Suppressor macrophage (primary cell): ENCODE data around the gene RIN3.

ENCODE experiments used
- DNase-seq, 4 experiments: peaks; one replicate each; pipeline ENCODE4 v3.0.0-alpha.2; 2020 to 2022

The RIN3 gene

DNA sequence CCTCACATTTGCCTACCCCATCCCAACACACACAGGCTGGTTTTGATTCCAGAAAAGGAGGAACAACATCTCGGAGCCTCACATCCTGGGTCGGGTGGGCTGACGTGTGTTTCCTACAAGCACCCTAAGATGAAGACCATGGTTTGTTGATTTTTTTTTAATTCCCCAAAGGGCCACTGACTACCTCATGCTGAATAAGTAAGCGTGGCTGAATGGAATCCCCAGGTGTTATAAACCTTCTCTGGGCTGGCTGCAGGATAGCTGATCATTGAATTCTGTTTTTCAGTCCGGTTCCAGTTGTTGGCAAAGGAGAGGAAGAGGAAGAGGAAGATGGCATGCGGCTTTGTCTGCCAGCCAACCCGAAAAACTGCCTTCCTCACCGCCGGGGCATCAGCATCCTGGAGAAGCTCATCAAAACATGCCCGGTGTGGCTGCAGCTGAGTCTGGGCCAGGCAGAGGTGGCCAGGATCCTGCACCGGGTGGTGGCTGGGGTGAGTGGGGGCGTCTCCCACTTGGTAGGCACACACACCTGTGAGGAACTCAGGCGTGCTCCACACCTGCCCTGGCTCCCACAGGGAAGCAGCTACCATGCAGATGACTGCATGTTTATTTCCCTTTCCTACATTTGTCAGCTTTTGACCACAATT, 42.0 kb downstream of the RIN3 start:
- peak in 1 of 4 experiments; percentile 37 for DNase-seq

DNA sequence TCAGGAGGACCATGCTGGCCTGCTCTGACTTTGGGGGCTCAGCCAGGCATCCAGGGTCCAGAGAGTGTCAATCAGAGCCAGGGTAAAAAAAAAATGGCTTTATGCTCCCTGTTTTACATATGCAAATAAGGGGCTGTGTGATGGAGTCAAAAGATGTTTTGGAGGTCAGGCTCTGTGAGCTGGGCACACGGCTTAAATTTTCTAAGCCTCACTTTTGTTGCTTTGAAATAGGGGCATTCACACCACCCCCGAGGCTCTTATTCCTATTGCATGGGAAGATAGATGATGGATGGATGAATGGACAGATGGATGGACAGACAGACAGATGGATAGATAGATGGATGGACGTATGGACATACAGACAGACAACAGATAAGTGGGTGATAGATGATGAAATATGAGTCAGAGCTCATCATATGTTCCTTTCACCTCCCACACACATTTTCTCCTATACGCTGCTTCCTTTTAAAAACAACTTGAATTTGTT, 42.7 kb downstream of the RIN3 start:
- DNase-seq, result peak in 2 of 4 experiments; percentile 79 to 82

DNA sequence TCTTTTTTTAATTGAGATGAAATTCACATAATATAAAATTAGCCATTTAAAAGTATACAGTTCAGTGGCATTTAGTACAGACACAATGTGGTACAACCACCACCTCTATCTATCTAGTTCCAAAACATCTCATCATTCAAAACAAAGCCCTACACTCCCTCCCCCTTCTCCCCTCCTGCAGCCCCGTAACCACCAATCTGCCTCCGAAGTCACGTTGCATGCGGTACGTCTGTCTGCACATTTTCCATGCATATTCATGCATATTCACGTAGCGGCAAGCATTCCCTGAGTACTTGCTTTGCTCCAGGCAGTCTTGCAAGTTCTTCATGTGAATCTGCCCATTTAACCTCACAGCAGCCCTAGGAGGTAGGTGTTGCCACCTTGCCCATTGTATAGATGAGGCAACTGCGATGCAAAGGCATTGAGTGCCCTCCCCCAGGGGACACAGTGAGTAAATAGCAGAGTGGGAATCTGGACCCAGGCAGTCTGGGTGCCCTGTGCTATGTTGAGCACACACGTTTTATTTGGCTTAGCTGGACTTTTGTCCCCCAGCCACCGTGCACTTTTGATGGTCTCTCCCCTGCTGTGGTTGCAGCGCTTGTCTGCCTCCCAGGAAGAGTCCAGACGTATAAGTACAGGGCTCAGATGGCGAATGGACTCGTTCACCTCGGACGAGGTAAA, 43.4 kb downstream of the RIN3 start:
- DNase-seq, result no peak

DNA sequence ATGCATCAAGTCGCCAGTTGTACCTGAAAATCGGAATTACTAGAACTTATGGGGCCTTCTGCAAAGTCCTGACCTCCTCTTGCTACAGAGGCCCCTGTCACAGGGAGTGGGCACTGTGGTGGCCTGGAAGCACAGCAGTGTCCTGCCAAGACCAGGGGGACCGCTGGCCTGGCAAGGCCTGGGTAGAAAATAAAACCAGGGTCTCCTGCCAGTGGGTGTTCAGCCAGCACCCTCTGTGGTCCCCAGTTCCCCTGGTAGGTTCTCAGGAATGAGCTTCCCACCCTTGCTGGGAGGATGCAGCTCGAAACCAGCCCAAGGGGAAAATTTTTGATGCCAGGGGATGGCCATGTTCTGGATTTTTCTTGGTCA, 43.9 kb downstream of the RIN3 start:
- DNase-seq, result no peak

DNA sequence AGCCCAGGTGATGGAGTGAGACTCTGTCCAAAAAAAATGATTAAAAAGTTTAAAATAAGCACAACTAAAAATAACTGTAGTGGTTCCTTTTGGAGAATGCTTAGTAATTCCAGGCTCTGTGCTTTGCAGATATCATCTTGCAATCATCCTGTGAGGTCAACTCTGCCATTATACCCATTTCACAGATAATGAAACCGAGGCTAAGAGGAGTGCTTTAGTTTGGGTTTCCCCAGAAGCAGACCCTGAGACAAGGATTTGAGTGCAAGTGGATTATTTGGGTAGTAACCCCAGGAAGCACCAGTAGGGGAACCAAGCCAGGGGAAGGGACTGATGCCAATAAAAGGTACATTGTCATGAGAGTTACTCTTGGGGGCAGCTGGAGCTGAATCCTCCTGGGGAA, 44.7 kb downstream of the RIN3 start:
- DNase-seq, result no peak

DNA sequence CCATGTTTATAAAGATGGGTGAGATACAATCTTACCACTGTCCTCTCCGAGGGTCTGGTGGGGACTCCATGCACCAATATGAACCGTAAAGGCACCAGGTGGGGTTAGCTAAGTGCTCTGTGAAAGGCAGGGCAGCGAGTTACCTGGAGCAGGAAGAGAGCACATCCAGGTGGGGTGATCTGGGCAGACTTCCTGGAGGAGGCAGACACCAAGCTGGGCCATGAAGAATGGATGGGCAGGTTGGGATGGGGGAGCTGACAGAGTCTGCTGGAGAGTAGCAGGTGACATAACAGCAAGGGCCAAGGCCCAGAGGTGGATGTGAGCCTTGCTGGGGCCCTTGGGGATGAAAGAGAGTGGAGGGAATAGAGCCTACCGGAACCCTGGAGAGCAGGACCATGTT, 45.9 kb downstream of the RIN3 start:
- no peak for DNase-seq

DNA sequence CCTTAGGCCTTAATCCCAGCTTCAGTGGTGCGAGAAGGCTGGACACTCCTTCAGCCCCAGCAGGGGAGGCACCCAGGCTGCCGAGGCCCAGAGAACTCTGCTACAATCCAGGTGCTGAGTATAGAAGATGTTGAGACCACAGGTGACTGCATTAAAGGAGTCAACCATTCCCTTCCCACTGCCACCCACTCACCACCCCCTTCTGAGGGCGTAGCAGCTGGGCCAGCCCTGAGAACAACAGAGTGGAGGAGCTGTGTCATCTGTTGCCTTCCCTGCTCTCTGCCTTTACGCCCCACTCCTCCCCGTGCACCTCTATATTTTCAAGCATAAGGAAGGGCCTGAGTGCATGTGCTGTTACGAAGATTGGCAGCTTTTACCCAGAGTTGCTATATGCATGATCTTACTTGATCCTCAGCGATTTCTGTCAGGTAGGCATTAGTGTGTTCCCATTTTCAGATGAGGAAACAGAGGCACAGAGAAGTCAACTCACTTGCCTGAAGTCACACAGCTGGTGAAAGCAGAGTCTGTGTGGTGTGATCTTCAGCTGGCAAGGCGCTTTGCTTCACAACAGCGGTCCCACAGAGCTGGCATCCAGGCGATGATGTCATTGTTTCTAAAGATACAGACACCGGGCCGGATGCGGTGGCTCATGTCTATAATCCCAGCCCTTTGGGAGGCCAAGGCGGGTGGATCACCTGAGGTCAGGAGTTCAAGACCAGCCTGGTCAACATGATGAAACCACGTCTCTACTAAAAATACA, 46.7 kb downstream of the RIN3 start:
- no peak for DNase-seq

DNA sequence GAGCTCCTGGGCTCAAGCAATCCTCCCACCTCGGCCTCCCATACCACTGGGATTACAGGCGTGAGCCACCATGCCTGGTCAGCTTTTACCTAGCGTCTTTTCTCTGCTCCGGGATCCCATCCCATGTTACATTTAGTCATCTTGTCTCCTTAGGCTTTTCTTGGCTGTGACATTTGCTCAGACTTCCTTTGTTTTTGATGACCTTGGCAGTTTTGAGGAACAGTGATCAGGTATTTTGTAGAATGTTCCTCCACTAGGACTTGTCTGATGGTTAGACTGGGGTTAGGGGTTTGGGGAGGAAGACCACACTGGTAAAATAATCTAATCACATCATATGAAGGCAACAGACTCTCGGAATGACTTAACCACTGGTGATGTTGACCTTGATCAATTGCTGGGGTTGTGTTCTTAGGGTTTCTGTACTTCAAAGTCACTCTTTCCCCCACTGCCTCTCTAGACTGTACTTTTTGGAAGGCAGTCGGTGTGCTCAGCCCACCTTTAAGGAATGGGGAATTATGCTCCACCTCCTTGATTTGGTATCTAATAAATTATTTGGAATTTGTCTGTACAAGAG, 48.4 kb downstream of the RIN3 start:
- DNase-seq, result no peak

DNA sequence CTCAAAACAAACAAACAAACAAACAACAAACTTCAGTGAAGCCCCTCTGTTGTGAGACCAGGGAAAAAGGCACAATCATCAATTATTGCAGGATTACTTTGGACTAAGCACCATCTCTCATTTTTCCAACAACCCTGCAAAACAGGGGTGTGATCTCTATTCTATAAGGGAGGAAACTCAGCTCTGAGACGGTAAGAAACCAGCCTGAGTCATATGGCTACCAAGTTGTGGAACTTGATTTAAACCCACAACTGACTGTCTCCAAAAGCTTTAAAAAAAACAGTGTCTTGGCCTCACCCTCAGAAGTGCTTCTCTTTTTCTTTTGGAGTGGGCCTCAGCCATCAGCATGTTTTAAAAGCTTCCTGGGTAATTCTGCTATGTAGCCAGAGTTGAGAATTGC, 49.8 kb downstream of the RIN3 start:
- DNase-seq, result peak; percentile 74 to 91 (median 82)

DNA sequence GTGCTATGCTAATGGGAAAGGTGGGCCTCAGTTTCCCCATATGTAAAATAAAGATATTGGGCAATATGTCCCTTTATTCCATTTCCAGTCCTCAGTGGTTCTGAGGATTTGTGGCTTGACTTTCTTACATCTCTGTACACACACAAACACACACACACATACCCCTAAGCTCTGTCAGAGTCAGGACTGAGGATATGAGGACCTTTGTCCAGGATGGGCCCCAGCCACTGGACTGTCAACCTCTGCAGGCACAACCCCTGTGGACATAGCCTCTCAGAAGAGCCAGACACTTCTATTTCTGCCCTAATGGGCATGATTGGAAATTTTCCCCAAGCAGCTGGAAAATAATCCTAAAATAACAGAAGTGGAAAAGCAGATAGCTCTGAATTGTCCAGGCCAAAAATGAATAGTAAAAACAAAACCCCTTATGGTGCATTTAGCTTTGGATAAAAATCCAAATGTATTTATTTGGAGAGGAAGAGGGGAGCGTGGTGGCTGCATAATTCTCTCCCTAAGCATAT, 50.2 kb downstream of the RIN3 start:
- peak in 1 of 4 experiments; percentile 14 for DNase-seq

DNA sequence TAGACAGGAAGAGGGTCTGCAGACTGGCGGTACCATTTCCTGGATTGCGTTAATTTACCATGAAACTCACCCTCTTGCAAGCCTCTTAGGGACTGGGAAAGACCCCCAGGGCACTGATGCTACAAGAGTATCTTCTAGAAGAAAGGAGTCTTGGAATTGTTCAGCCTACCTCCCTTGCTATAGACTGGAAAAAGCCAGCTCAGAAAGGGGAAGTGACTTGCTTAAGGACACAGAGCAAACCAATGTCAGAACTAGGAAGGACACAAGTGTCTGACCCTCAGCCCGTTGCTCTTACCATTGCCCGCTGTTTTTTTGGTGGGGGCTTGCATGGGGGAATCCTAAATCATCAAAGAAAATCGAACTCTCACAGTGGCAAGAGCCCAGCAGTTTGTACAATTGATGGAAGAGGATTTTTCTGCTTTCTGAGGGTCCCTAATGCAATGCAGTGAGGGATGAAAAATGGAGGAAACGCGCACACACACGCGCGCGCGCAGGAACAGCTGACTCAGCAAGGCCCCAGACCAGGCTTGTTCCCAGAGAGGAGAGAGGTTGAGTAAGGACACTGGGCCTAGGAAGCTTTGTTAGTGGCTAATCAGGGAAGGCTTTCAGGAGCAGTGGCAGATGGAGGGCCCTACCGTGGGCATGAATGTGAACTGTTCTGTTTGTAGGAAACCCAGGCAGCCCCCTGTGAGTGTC, 50.9 kb downstream of the RIN3 start:
- peak; percentile 65 to 86 (median 79) for DNase-seq

DNA sequence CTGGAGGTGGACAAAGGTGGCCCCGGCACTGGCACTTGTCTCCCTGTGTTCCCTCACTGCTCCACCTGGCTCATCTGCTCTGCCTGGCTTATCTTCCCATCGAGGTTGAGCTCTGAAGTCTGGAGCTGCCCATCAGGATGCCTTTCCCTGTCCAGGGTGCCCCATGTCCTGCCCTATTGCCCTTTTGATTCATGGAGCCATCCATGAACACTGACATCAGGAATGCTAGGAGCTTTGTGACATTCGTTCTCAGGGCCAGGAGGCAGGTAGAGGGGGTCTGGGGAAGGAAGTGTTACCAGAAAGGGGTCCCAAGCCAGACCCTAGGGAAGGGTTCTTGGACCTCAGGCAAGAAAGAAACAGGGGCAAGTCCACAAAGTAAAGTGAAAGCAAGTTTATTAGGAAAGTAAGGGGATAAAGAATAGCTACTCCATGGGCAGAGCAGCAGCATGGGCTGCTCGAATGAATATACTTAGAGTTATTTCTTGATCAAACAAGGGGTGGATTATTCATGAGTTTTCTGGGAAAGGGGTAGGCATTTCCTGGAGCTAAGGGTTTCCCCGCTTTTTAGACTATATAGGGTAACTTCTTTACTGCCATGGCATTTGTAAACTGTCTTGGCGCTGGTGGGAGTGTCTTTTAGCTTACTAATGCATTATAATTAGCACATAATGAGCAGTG, 51.6 kb downstream of the RIN3 start:
- no peak for DNase-seq

DNA sequence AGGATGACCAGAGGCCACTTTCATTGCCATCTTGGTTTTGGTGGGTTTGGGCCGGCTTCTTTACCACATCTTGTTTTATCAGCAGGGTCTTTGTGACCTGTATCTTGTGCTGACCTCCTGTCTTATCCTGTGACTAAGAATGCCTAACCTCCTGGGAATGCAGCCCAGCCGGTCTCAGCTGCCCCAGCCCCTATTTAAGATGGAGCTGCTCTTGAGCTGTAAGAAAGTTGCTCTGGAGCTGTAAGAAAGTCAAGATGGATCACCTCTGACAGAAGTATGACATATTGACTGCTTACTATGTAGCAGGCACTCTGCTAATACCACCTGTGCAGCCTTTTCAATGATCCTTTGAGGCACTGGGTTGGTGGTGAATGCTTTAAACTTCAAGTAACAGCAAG, 52.1 kb downstream of the RIN3 start:
- no peak for DNase-seq

DNA sequence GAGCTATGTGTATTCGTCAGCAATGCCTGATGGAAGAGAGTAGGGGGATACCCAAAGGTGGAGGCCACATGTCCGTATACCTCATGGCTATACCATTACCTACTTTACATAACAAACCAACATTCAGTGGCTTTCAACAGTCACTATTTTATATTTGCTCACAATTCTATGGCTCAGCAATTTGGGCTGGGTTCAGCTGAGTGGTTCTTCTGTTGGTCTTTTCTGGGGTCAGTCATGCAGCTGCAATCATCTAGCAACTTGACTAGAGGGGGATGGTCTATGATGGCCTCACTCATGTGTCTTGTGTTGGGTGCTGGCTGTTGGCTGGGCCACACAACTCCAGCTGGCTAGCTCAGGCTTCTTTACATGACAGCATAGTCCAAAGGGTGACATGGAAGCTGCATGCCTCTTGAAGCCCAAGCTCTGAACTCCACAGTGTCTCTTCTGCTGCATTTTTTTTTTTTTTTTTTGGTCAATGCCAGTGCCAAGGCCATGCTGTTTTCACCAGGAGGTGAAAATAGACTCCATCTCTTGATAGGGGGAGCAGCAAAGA, 53.7 kb downstream of the RIN3 start:
- no peak for DNase-seq

DNA sequence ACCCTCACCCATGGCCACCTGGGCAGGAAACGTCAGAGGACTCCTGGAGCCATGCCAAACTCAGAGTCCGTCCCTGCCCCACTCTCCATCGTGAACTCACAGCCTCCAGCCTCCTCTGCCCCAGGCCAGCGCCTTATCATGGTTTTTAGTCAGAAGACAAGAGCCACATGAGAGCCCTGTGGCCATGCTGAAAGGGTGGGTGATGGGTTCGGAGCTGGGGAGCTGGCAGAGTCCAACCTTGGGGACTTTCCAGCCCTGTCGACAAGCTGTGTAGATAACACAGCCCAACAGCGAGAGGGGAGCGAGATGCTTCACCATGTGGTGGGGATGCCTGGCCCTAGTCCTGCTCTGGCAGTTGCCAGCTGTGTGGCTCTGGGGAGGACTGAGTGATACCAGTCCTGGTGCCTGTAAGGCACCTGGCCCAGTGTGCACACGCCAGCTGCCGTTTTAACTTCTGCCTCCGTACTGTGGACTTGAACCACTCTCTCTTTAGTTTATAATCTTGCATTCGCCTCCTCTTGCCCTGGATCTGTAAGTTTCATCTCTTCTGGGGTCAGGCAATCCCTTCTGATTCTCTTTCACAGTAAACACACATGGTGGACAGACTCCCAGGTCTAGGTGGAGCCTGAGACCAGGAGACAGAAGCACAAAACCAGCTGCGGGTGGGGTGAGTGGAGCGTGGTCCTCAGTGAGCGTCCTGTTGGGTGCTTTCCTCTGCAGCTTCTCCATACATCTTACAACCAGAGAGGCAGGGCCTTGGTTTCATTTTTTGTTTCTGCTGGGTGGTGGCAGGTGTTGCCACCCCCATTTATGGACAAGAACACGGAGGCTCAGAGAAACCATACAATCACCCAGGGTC, 55.3 kb downstream of the RIN3 start:
- DNase-seq, result no peak

DNA sequence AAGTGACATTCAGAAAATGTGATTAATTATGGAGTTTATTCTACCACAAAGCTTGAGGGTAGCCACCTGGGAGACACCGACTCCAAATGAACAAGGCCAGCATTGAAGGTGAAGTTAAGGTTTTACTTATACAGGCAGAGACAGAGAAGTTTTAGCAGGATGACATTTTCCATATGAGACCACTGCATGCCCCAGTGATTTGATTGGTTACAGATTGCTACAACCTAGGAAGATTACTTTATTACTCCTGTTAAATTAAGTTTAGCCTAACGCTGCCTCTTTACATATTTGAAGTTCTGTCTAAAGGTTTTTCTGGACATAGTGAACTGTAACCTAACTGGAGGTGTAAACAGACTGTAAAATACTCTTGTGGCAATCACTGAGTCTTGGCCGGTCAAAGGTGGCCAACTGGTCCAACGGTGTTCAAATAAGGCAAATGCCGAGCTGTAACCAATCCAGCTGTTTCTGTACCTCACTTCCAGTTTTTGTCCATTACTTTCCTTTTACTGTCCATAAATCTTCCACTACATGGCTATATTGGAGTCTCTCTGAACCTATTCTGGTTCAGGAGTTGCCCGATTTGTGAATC, 57.2 kb downstream of the RIN3 start:
- no peak for DNase-seq

DNA sequence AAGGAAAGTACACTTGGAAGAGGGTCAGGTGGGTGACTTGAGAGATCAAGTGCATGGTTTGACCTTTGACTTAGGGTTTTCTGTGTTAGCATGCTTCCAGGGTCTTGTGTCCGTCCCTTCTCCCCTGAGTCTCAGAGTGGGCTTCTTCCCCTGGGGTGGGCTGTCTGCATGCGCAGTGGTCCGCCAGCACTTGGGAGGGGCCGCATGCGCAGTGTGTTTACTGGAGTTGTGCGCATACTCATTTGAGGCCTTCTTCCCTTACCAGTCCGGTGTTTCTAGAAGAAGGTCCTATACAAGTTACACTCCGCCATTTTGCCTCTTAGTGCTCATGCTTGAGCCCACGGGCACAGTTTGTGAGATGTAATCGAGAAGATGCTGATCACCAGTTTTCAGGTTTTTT, 58.5 kb downstream of the RIN3 start:
- no peak for DNase-seq

DNA sequence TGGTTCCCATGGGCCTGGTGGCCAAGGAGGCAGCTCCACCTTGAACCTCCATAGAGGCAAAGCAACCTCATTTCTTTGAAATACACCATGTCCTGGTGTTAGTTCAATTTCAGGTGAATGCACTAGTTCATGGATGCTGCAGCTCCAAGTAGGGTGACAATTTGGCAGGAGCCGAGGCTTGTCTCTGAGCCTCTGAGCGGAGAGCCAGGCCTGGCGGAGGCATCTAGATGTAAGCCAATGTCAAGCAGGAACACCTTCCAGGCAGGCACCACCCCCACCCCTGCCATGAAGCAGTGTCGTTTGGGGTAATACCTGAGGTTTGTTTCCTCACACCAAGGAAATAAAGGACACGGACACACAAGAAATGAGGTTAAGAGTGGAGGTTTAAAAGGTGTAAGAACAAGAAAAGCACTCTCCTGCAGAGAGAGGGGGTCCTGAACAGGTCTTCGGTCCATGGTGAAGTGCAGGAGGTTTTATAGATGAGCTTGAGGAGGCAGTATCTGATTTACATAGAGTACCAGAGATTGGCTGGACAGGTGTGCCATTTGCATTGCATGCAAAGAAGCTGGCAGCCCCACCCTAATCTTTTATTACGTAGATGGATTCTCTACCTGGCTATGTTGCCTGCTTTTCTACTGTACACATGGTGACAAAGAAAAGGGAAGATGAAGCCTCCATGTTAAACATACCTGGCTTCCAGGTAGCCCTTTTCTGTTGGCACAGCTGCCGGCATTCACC, 60.3 kb downstream of the RIN3 start:
- no peak for DNase-seq

DNA sequence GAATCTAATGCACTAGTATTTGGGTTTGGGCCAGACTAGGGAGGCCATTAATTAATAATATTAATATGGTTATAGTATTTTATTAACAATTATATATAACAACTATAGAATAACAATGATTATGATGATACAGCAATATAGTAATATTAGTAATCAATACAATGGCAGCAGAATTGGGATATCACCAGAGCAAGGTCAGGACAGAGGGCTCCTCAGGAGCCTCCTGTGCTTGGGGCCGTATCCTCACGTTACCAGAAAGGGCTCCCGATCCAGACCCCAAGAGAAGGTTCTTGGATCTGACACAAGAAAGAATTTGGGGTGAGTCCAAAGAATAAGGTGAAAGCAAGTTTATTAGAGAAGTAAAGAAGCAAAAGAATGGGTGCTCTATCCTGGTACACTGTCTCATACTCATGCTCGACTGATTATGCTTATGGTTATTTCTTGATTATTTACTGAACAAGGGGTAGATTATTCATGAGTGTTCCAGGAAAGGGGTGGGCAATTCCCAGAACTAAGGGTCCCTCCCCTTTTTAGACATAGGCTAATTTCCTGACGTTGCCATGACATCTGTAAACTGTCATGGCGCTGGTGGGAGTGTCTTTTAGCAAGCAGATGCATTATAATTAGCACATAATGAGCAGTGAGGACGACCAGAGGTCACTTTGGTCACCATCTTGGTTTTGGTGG, 61.6 kb downstream of the RIN3 start:
- no peak for DNase-seq
